HL-60/S4 treated with retinoic acid at 250 ng/mL for 4 days and 3 days (cell line): Measurements from ENCODE around the gene GLDC.
"Not testable (repeated sequence)": the region's sequence is repeated elsewhere in the genome, so short reads cannot be mapped to it uniquely, and the experiment has no call there.

ENCODE experiments used
- in situ Hi-C: fragments of 300-500 bp; cut with MboI; formaldehyde crosslinking; loops from 2 replicates; pipeline ENCODE4 v1.7.0; 2022; ENCODE audit warnings: low sequenced_read_pairs

GLDC gene

GRCh38 chr9:6622784-6623183 is 22.7 kb downstream of the GLDC start:
- in situ Hi-C loops, result not testable (repeated sequence)

- in situ Hi-C loops, result no loop called here
These were observed 24.7 kb downstream of the GLDC start for GRCh38 chr9:6620796-6621195.

GRCh38 chr9:6620353-6620752 is 25.2 kb downstream of the GLDC start:
- in situ Hi-C loops, result no loop called here

DNA sequence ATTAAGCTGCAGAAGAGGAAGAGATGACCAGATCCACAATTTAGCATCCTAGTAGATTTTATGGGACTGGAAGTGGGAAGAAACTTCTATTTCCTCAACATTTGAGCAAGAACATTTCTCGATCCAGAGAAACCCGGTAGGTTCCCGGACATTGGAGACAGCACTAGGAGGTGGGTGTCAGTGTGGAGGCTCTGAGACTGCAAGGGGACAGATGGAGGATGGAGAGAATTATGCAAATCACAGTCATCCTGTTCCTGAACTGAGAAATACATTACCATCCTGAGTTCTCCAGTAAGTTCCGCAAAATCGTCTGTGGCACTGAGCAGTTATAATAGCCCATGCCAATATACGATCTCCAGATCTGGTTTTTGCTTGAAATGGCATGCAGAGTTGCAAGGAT is 25.6 kb downstream of the GLDC start:
- in situ Hi-C loops, result no loop called here

DNA sequence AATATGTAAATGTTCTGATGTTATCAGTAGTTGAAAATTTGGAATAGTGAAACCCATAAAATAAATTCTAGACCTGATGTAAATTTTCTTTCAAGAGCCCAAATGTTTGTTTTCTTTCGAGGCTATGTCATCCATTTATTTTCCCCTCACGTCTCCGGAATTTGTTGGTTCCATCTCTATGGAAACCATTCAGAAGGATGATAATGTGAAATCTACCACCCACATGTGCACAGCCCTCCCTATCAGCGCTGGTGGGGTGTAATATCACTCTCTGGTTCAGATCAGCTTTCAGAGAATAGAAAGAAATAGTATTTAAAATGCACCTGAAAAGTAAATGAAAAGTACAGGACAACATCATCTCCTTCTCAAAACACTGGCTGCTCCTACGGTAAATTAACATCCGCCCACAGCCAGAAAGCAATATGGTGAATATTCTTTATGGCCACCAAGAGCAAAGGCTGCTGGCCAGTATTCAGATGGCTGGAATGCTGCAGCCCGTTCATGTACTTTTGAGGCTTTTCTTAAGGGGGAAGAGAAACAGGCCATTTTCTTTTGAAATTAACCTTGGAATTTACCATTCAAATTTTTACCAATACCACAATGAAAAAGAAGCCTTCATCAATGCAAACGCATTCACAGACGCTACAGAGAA is 28.5 kb downstream of the GLDC start:
- in situ Hi-C loops, result no loop called here

DNA sequence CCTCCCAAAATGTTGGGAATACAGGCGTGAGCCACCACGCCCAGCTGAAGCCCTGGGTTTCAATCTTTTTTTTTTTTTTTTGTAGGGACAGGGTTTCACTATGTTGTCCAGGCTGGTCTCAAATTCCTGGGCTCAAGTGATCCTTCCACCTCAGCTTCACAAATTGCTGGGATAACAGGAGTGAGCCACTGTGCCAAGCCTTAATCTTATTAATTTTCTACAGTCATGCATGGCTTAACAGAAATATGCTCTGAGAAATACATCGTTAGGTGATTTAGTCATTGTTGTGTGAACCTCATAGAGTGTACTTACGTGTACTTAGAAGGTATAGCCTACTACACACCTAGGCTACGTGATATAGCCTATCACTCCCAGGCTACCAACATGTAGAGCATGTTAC is 31.0 kb downstream of the GLDC start:
- in situ Hi-C loops, result no loop called here

GRCh38 chr9:6611865-6612264 is 33.7 kb downstream of the GLDC start:
- in situ Hi-C loops, result no loop called here

GRCh38 chr9:6610073-6610472 is 35.5 kb downstream of the GLDC start:
- in situ Hi-C loops, result no loop called here

- in situ Hi-C loops, result no loop called here
These were observed 36.0 kb downstream of the GLDC start for GRCh38 chr9:6609497-6610016.

GRCh38 chr9:6605202-6605601 is 40.3 kb downstream of the GLDC start:
- in situ Hi-C loops, result no loop called here

- in situ Hi-C loops, result no loop called here
These were observed 45.1 kb downstream of the GLDC start for GRCh38 chr9:6600426-6600825.

GRCh38 chr9:6600006-6600405 is 45.5 kb downstream of the GLDC start:
- in situ Hi-C loops, result no loop called here

GRCh38 chr9:6598249-6598725 is 47.2 kb downstream of the GLDC start:
- in situ Hi-C loops, result loop anchor here (25.0 kb wide), 1 partner anchor 536 kb away; no protein-coding TSS in a partner anchor

DNA sequence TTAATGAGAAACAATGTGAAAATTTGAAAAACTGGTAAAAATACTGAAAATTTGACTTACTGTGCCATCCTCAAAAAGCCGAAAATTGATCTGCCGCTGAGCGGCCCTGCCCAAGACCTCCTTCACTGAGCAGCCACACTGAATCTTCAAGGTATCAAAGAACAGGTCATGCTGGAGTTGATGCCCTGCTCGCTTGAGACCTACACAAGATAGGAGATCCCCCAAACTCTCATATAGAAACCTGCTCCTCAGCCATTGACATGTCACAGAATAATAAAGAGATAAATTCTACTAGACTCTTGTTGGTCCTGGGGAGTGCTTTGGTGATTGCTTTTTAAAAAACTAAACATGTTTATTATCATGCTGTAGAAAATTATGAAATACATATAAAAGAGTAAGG is 52.7 kb downstream of the GLDC start:
- in situ Hi-C loops, result loop anchor here (25.0 kb wide), 1 partner anchor 530 kb away; no protein-coding TSS in a partner anchor

GRCh38 chr9:6592231-6592630 is 53.3 kb downstream of the GLDC start:
- in situ Hi-C loops, result loop anchor here (25.0 kb wide), 1 partner anchor 530 kb away; no protein-coding TSS in a partner anchor

- in situ Hi-C loops, result loop anchor here (25.0 kb wide), 1 partner anchor 529 kb away; no protein-coding TSS in a partner anchor
These were observed 54.7 kb downstream of the GLDC start for GRCh38 chr9:6590772-6591384.

GRCh38 chr9:6590334-6590733 is 55.2 kb downstream of the GLDC start:
- in situ Hi-C loops, result loop anchor here (25.0 kb wide), 1 partner anchor 528 kb away; no protein-coding TSS in a partner anchor

GRCh38 chr9:6584881-6585597 is 60.5 kb downstream of the GLDC start:
- in situ Hi-C loops, result loop anchor here (25.0 kb wide), 1 partner anchor 523 kb away; no protein-coding TSS in a partner anchor

- in situ Hi-C loops, result loop anchor here (25.0 kb wide), 1 partner anchor 519 kb away; no protein-coding TSS in a partner anchor
These were observed 64.3 kb downstream of the GLDC start for GRCh38 chr9:6581253-6581652.

GRCh38 chr9:6579613-6580012 is 65.9 kb downstream of the GLDC start:
- in situ Hi-C loops, result loop anchor here (25.0 kb wide), 1 partner anchor 517 kb away; no protein-coding TSS in a partner anchor

DNA sequence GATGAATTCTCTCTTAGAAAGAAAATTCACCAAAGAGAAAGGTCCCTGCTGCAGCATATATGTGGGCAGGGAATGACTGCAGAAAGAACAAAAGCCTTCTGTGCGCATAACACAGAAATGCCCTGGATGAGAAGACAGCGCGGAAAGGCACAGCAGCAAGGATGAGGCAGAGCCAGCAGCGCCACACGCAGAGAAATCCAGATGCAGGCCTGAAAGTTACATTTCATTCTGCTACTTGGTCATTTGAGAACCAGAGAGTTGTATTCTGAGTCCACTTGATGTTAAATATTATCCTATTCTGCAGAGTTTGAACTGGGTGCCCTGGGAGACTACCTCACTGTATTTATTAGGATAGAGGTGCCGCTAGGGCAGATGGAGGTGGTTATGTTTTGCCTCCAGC is 68.5 kb downstream of the GLDC start:
- in situ Hi-C loops, result loop anchor here (25.0 kb wide), 1 partner anchor 515 kb away; no protein-coding TSS in a partner anchor
